HepG2 (cell line): Measurements from ENCODE around the gene FCHO1. TPM values are rescaled to one million over a fixed set of nuclear protein-coding genes. Genes with fewer than 3 reads are reported as not detected.
A peak's percentile ranks its signal among the peaks of the same experiment; 100 is the strongest.

Source experiments
- AGO2 ChIP-seq: fragments of 200-400 bp; formaldehyde crosslinking; optimal IDR thresholded peaks from 2 replicates; pipeline ENCODE3; 2017; ENCODE audit warnings: mild to moderate bottlenecking, low read depth, low read length, moderate library complexity
- CREM ChIP-seq, 2 experiments: sonication (generic) in 1 of 2; formaldehyde crosslinking in 1 of 2; IDR thresholded peaks; 2 replicates each; pipeline versions ENCODE4 v1.4.0 to v1.6.1; 2016 to 2020; ENCODE audit warnings: antibody characterized with exemption in 1 of 2, mild to moderate bottlenecking in 1 of 2, missing genetic modification reagents in 1 of 2
- ETV6 ChIP-seq: sonication (generic); formaldehyde crosslinking; conservative IDR thresholded peaks from 2 replicates; pipeline ENCODE4 v1.4.0; 2020; ENCODE audit warnings: missing genetic modification reagents
- FOXJ3 ChIP-seq: sonication (generic); formaldehyde crosslinking; IDR thresholded peaks from 2 replicates; pipeline ENCODE4 v1.4.0; 2020; ENCODE audit warnings: missing genetic modification reagents, mild to moderate bottlenecking, borderline replicate concordance
- HNRNPH1 ChIP-seq: fragments of 200-400 bp; formaldehyde crosslinking; optimal IDR thresholded peaks from 2 replicates; pipeline ENCODE3; 2017; ENCODE audit warnings: mild to moderate bottlenecking, low read depth, low read length
- HOXA5 ChIP-seq: sonication (generic); formaldehyde crosslinking; IDR thresholded peaks from 2 replicates; pipeline ENCODE4 v1.4.0; 2020; ENCODE audit warnings: missing genetic modification reagents
- IKZF1 ChIP-seq: fragments of 450-650 bp; IDR thresholded peaks from 2 replicates; pipeline ENCODE4 v1.7.1; 2016
- KLF9 ChIP-seq: IDR thresholded peaks from 2 replicates; pipeline ENCODE4 v1.6.1; 2016; ENCODE audit warnings: low read depth
- SOX5 ChIP-seq: IDR thresholded peaks from 2 replicates; pipeline ENCODE4 v1.6.1; 2016; ENCODE audit warnings: borderline replicate concordance
- SRSF9 ChIP-seq: fragments of 200-400 bp; formaldehyde crosslinking; IDR thresholded peaks from 2 replicates; pipeline ENCODE4 v1.6.1; 2018; ENCODE audit warnings: borderline replicate concordance, mild to moderate bottlenecking, low read depth, low read length; ENCODE audit not compliant: insufficient read depth, poor library complexity, severe bottlenecking
- ZNF263 ChIP-seq: sonication (generic); formaldehyde crosslinking; IDR thresholded peaks from 2 replicates; pipeline ENCODE4 v1.4.0; 2020; ENCODE audit warnings: missing genetic modification reagents
- ZNF274 ChIP-seq: sonication (generic); formaldehyde crosslinking; IDR thresholded peaks from 2 replicates; pipeline ENCODE4 v1.5.1; 2020; ENCODE audit warnings: mild to moderate bottlenecking, missing genetic modification reagents
- ZNF30 ChIP-seq: sonication (generic); formaldehyde crosslinking; IDR thresholded peaks from 2 replicates; pipeline ENCODE4 v1.5.0; 2020; ENCODE audit warnings: mild to moderate bottlenecking, missing genetic modification reagents
- ZNF329 ChIP-seq: sonication (generic); formaldehyde crosslinking; IDR thresholded peaks from 2 replicates; pipeline ENCODE4 v1.9.0; 2021; ENCODE audit warnings: low read depth, mild to moderate bottlenecking, missing genetic modification reagents
- ZNF33B ChIP-seq: sonication (generic); formaldehyde crosslinking; IDR thresholded peaks from 2 replicates; pipeline ENCODE4 v1.5.1; 2020; ENCODE audit warnings: mild to moderate bottlenecking, missing genetic modification reagents
- ZNF737 ChIP-seq: sonication (generic); formaldehyde crosslinking; IDR thresholded peaks from 2 replicates; pipeline ENCODE4 v1.5.0; 2020; ENCODE audit warnings: missing genetic modification reagents, mild to moderate bottlenecking, borderline replicate concordance
- ZNF773 ChIP-seq: sonication (generic); formaldehyde crosslinking; IDR thresholded peaks from 2 replicates; pipeline ENCODE4 v1.4.0; 2020; ENCODE audit warnings: missing genetic modification reagents, borderline replicate concordance
- polyA plus RNA-seq, 8 experiments: library from polyadenylated mRNA; depleted of rRNA in 3 of 8; stranded (reverse) in 7 of 8; unstranded in 1 of 8; fragments of >200 nt; fragmentation: Illumina TruSeq in 4 of 8; extraction: Trizol in 4 of 8; gene quantifications; 2 replicates each; pipeline versions ENCODE4 v1.2.1 to v1.2.3, GENCODE V29; 2011 to 2016; ENCODE audit warnings: low read depth in 4 of 8, missing spikeins in 1 of 8, mixed read lengths in 1 of 8; ENCODE audit not compliant: insufficient read depth in 1 of 8
- total RNA-seq, 5 experiments: library from RNA; depleted of rRNA; stranded (reverse); fragments of >200 nt; fragmentation: Illumina TruSeq; extraction: Trizol; gene quantifications; 2 replicates each; pipeline ENCODE4 v1.2.3, GENCODE V29; 2016; ENCODE audit warnings: low read depth in 1 of 5
- TF ChIP-seq, protein P1 (sequence below), 2 experiments: fragments of 450-650 bp in 1 of 2; sonication (generic) in 1 of 2; formaldehyde crosslinking; IDR thresholded peaks; 2 replicates each; pipeline versions ENCODE4 v1.5.0 to v1.8.0; 2020 to 2022; ENCODE audit warnings: mild to moderate bottlenecking in 1 of 2, missing genetic modification reagents in 1 of 2
- TF ChIP-seq, protein P2 (sequence below): sonication (generic); formaldehyde crosslinking; IDR thresholded peaks from 2 replicates; pipeline ENCODE4 v1.4.0; 2020; ENCODE audit warnings: missing genetic modification reagents, borderline replicate concordance
- TF ChIP-seq, protein P3 (sequence below): sonication (generic); formaldehyde crosslinking; conservative IDR thresholded peaks from 2 replicates; pipeline ENCODE4 v1.8.1; 2023; ENCODE audit warnings: missing genetic modification reagents
- TF ChIP-seq, protein P4 (sequence below): sonication (generic); formaldehyde crosslinking; IDR thresholded peaks from 2 replicates; pipeline ENCODE4 v1.5.1; 2020; ENCODE audit warnings: missing genetic modification reagents, mild to moderate bottlenecking, borderline replicate concordance
- TF ChIP-seq, protein P5 (sequence below): fragments of 450-650 bp; IDR thresholded peaks from 2 replicates; pipeline ENCODE4 v1.6.1; 2017

The FCHO1 gene
- total and polyA plus RNA-seq, 2 of the 13 experiments (the other 11 are each of a cell fraction or from before 2014, with no cell fraction given) = 1.3 to 3.1 TPM

DNA sequence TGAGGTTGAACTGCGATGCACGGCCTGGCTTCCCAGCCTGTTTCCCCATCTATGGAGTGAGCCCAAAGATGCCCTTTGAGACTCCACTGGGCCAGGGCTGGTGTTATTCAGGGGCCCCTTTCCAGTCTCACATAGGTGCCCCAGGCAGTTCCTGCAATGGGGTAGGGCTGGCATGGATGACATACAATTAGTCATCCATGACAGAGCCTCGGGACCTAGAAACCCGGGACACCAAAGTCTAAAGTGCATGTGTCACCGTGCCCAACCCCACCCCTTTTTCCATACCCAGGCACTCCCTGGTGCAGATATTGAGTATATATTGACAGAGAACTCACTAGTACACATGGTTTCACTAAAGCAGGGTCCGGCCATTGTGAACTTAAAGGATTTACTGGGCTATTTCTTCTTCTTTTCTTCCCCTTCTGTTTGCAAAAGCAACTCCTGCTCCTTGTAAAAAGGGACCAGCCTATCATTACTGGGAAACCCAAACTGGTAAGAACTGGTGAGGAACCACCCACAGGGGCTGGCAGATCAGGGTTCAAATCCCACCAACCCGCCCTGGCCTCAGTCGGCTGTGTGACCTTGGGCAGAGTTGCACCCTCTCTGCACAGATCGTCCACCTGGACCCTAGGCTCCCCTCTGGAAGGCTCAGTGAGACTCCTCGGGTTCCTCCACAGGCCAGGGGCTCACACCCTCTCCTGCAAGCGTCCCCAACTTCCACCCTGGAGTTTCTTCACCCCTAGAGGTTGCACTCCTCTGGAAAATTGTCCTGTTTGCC is 46.3 kb downstream of the FCHO1 start (continued):
- TF ChIP-seq, protein P1, sequence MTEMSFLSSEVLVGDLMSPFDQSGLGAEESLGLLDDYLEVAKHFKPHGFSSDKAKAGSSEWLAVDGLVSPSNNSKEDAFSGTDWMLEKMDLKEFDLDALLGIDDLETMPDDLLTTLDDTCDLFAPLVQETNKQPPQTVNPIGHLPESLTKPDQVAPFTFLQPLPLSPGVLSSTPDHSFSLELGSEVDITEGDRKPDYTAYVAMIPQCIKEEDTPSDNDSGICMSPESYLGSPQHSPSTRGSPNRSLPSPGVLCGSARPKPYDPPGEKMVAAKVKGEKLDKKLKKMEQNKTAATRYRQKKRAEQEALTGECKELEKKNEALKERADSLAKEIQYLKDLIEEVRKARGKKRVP (CRISPR knock-in tag; IDR thresholded peaks at IDR 0.05) = no peak
- TF ChIP-seq ZNF274 (CRISPR knock-in tag) (no peak), FOXJ3 (CRISPR knock-in tag) (no peak), SRSF9 (no peak), CREM (IDR thresholded peaks at IDR 0.05) (peak; percentile 45), CREM (CRISPR knock-in tag; IDR thresholded peaks at IDR 0.05) (no peak), ZNF329 (CRISPR knock-in tag) (no peak), ZNF30 (CRISPR knock-in tag) (no peak), IKZF1 (no peak), HOXA5 (CRISPR knock-in tag) (peak; percentile 83; the same call in 1 of the 2 replicates), ZNF737 (CRISPR knock-in tag) (no peak), ZNF773 (CRISPR knock-in tag) (no peak), HNRNPH1 (no peak), SOX5 (CRISPR knock-in tag) (no peak; the same call in 1 of the 2 replicates), KLF9 (CRISPR knock-in tag) (no peak), ETV6 (no peak), AGO2 (no peak), ZNF33B (CRISPR knock-in tag) (no peak), ZNF263 (CRISPR knock-in tag) (no peak)
- TF ChIP-seq, protein P2, sequence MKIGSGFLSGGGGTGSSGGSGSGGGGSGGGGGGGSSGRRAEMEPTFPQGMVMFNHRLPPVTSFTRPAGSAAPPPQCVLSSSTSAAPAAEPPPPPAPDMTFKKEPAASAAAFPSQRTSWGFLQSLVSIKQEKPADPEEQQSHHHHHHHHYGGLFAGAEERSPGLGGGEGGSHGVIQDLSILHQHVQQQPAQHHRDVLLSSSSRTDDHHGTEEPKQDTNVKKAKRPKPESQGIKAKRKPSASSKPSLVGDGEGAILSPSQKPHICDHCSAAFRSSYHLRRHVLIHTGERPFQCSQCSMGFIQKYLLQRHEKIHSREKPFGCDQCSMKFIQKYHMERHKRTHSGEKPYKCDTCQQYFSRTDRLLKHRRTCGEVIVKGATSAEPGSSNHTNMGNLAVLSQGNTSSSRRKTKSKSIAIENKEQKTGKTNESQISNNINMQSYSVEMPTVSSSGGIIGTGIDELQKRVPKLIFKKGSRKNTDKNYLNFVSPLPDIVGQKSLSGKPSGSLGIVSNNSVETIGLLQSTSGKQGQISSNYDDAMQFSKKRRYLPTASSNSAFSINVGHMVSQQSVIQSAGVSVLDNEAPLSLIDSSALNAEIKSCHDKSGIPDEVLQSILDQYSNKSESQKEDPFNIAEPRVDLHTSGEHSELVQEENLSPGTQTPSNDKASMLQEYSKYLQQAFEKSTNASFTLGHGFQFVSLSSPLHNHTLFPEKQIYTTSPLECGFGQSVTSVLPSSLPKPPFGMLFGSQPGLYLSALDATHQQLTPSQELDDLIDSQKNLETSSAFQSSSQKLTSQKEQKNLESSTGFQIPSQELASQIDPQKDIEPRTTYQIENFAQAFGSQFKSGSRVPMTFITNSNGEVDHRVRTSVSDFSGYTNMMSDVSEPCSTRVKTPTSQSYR (CRISPR knock-in tag) = no peak
- TF ChIP-seq, protein P3, sequence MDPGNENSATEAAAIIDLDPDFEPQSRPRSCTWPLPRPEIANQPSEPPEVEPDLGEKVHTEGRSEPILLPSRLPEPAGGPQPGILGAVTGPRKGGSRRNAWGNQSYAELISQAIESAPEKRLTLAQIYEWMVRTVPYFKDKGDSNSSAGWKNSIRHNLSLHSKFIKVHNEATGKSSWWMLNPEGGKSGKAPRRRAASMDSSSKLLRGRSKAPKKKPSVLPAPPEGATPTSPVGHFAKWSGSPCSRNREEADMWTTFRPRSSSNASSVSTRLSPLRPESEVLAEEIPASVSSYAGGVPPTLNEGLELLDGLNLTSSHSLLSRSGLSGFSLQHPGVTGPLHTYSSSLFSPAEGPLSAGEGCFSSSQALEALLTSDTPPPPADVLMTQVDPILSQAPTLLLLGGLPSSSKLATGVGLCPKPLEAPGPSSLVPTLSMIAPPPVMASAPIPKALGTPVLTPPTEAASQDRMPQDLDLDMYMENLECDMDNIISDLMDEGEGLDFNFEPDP (CRISPR knock-in tag) = no peak
- TF ChIP-seq, protein P4, sequence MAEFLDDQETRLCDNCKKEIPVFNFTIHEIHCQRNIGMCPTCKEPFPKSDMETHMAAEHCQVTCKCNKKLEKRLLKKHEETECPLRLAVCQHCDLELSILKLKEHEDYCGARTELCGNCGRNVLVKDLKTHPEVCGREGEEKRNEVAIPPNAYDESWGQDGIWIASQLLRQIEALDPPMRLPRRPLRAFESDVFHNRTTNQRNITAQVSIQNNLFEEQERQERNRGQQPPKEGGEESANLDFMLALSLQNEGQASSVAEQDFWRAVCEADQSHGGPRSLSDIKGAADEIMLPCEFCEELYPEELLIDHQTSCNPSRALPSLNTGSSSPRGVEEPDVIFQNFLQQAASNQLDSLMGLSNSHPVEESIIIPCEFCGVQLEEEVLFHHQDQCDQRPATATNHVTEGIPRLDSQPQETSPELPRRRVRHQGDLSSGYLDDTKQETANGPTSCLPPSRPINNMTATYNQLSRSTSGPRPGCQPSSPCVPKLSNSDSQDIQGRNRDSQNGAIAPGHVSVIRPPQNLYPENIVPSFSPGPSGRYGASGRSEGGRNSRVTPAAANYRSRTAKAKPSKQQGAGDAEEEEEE (CRISPR knock-in tag) = no peak
- TF ChIP-seq, protein P5, sequence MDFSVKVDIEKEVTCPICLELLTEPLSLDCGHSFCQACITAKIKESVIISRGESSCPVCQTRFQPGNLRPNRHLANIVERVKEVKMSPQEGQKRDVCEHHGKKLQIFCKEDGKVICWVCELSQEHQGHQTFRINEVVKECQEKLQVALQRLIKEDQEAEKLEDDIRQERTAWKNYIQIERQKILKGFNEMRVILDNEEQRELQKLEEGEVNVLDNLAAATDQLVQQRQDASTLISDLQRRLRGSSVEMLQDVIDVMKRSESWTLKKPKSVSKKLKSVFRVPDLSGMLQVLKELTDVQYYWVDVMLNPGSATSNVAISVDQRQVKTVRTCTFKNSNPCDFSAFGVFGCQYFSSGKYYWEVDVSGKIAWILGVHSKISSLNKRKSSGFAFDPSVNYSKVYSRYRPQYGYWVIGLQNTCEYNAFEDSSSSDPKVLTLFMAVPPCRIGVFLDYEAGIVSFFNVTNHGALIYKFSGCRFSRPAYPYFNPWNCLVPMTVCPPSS = no peak
